HG02798 (cell line): ENCODE results near the gene FAM9B.
"Not testable (repeated sequence)": the region's sequence is repeated elsewhere in the genome, so short reads cannot be mapped to it uniquely, and the experiment has no call there.

Experiments
- ATAC-seq: cut with Tn5 transposase; IDR thresholded peaks from one replicate; pipeline ENCODE4 v1.9.1; 2021; ENCODE audit warnings: mild to moderate bottlenecking; ENCODE audit not compliant: unreplicated experiment, poor library complexity

FAM9B gene

DNA sequence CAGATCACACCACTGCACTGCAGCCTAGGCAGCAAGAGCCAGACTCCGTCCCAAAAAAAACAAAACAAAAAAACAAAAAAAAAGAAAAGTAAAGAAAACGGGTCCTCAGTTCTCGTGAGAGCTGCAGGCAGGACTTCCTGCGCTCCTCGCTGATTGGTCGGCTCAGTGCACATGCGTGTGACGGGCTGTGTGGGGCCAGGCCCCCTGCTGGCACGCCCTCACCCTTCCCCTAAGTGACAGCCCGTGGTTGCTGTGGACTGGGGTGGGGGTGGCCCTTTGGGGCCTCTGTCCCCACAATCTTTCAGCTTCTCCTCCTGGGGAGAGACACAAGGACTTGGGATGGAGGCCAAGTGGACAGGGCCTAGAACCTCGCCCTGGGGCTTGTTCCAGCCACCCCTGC is at the start of gene FAM9B:
Gene FAM9B (minus strand): TSS at position 139 of the 400 bp plus-strand sequence. CDS start 1,141 bp downstream, outside the sequence.
- no peak for ATAC-seq

DNA sequence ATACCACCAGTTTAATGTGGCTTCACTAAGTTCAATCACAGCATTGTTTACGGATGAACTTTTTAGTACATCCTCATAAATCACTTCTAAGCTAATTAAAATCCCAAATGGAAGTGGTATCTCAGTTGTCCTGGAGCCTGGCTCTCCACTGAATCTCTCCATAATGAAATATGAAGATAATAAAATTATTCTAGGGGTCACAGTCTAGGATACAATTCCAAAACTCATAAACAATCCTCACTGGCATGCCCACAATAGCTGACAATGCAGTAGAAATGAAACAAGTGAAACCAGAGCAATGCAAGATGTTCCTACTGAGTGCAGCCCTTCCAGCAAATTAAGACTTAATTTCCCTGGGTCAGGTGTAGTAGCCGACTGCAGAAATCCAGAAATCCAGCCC is 47.3 kb upstream of the FAM9B start:
- no peak for ATAC-seq

DNA sequence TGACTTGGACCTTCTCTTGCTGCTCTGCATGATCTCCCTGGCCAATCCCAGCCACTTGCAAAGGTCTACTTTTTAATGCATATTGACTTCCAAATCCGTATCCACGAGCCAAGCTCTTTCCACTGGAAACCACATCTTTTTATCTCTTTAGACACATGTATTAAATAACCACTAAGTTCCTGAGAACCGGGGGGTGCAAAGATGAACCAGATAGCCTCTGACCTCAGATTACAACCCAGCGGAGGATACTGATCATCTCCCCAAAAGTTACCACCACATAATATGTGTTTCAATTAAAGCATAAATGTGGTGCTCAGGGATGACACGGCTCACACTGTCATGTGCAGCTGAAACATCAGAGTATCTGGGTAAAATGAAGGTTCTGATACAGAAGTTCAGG is 40.4 kb upstream of the FAM9B start:
- ATAC-seq, result no peak

DNA sequence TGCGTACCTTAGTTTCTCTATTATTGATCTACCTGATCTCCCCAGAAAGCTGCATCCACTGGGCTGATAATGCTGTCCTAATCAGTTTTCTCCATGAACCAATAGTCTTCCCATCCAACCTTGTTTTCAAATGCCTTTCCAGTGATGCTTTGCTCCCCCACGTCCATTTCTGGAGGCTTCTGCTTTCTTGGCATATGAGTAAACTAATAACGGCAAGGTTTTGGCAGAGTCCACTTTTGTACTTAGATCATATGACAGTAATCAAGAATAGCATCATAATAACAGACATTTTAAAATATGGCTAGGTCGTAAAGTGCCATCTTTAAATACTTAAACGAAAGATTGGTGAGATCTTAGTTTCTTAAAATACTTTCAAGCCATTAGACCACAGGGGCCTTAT is 38.4 kb upstream of the FAM9B start:
- ATAC-seq, result no peak

DNA sequence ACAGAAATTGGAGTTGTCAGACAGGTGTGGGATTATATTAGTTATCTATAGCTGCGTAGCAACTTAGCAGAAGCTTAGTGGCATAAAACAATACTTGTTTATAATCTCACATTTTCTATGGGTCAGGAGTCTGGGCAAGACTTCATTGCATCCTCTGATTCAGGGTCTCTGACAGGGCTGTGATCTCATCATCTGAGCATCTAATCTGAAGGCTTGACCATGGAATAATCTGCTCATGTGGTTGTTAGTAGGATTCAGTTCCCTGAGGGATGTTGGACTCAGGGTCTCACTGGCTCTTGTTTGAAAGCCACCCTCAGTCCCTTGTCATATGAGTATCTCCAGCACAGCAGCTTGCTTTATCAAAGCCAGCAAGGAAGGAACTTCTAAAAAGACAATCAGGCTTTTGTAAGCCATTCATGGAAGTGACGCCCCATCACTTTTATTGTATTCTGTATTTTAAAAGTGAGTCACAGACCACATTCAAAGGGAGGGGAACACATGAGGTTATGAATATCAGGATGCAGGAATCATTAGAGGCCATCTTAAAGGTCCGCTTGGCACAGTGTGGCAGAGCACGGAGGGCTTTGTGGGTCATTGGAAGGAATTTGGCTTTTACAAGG is 37.2 kb upstream of the FAM9B start:
- no peak for ATAC-seq

DNA sequence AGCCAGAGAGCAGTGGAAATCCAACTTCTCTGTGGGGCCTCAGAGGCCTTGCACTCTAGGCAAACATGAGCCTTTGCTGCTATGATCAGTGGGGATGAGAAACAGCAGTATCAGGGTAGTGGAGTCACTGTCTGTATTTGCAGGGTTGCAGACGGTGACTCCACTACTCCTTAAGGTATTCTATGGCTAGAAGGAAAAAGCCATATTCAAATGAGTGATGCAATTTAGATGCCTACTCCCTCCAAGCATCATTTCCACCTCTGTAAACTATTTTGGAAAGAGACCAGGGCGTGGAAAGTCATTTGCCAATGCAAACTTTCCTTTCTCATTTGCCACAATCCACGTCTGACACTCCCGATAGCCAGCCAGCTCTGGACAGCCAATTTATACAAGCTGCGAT is 35.6 kb upstream of the FAM9B start:
- ATAC-seq, result no peak

DNA sequence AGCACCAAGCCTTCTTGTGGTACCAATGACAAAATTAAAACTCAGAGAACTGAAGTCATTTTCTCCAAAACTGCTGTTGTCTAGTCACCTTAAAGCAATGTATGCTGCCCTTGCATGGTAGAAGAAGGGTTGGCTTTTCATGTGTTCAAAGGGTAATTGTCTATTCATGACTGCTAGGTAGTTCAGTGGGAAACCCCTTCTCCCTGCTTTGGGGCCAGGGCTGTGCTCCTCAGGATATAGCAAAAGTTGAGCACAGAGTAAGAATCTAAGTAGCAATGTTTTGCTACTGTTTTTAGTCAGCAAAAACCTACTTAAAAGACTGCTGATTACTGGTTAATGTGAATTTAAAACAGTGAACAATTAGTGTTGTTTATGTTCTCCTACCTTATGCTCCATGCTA is 30.8 kb upstream of the FAM9B start:
- ATAC-seq, result no peak

DNA sequence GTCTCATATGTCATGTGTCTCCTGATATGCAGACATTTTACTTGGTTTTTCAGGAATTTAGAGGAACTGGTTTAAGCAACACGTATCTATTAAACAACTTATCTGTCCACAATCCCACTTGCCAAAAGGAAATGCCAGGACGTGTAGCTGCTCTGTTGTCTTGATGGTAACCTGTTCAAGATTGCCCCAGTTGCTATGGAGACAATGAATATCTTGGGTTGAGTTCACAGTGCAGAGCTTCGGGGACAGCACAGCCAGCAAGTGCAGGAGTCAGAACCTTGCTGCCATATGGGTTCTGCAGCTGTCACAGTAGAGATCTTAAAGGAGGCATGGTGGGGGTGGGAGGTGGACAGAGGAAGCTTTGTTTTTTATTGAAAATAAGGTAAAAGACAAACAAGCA is 28.7 kb upstream of the FAM9B start:
- no peak for ATAC-seq

DNA sequence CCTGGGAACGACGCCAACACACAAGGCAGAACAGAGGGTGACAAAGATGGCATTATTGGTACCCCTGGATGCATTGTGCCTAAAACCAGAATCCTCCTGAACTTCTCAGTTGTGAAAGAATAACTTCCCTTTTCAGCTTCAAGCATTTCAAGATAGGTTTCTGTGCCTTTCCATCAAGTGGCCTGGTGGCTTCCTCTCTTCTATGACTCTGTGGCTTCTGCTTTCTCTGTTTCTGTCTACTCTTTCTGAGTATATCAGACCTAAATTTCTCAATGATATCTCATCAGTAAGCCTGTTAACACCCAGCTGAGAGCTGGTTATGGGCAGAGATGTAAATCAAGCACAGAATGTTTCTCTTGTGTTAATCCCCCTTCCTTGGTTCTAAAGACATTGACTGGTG is 21.4 kb upstream of the FAM9B start:
- no peak for ATAC-seq

DNA sequence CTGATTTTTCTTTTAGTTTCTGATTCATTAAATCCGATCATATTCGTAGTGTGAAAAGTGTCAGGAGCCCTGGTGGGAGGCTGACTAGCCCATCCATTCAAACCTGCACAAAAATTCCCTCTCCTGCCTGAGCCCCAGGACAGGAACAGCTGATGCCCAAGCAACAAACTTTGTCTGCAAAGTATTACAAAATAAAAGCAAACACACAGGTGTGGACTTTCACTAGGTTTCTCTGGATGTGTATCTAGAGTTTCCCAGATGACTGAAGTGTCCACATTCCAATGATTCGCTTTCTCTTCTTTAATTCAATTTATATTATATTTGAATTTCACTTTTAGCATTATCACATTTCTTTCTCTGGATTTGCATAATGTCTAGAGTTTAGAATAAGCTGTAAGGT is 18.2 kb upstream of the FAM9B start:
- ATAC-seq, result no peak

DNA sequence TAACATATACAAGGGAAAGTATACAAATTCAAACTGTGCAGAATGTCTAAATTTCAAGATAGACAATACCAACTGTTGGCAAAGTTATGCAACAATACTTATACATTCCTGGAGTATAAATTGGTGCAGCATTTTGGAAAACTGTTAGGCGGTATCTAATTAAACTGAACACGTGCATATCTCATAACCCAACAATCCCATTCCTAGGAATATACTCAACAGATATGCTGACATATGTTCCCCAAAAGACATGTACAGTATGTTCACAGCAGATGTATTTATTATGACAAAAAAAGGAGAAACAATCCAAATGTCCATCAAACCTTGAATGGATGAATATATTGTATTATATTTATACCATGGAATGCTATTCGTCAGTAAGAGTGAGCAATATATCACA is 16.4 kb upstream of the FAM9B start:
- no peak for ATAC-seq

DNA sequence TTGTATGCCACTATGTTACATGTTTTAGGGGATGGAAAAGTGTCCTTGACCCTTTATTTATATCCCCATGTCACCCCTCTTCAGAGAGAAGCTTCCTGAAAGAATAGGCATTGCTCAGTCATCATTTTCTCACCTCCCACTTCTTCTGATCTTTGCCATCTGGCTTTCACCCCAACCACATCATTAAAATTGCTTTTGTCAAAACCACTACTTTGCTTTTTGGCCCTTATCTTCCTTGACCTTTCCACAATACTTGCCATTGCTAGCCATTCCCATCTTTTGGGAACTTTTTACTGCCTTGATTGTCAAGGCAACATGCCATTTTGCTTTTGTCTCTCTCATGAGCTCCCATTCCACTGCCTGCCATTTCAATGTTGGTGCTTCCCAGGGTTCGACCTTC is 14.9 kb upstream of the FAM9B start:
- no peak for ATAC-seq

DNA sequence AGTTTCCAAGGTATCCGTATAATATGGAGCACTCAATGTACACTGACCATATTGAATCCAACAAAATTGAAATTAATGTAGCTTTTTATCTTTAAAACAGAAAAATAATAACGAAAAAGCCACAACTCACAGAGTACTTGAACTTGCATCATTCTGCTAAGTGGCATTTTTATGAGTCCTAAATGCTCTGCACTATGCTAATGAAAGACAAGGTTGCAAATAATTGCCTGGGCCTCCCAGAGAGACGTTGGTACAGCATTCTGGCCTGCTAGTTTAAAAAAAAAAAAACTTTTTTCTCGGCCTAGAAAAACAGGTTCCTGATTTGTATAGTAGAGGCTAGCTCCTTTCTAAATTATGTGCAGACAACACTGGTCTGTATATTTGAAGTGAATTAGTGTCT is 4.3 kb upstream of the FAM9B start:
- ATAC-seq, result no peak

DNA sequence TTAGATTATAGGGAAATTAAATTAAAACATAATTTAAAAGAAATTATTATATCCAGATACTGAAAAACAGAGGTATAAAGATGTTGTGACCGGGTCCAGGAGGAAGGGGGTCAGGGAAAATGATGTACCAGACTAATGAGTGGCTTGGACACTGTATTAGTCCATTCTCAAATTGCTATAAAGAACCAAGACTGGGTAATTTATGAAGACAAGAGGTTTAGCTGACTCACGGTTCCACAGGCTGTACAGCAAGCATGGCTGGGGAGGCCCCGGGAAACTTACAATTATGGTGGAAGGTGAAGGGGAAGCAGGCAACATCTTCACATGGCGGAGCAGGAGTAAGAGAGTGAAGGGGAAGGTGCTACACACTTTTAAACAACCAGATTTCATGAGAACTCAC is 3.4 kb upstream of the FAM9B start:
- no peak for ATAC-seq

DNA sequence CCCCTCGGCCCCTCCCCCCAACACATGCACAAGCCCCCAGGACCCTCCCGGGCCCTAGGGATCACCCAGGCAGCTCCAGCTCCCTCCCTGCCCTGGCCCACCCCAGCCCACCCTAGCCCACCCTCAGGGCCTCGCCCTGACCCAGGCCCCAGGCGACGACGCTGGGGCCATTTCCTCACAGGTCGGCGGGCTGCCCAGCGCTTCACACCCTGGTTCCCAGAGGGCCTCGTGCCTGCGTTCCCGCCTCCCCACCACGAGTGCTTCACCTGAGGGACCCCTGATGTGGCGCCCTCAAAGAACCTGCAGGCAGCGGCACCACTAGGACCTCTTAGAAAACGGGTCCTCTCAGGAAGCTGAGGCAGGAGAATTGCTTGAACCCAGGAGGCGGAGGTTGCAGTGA is 341 bp downstream of the FAM9B start:
- no peak for ATAC-seq

DNA sequence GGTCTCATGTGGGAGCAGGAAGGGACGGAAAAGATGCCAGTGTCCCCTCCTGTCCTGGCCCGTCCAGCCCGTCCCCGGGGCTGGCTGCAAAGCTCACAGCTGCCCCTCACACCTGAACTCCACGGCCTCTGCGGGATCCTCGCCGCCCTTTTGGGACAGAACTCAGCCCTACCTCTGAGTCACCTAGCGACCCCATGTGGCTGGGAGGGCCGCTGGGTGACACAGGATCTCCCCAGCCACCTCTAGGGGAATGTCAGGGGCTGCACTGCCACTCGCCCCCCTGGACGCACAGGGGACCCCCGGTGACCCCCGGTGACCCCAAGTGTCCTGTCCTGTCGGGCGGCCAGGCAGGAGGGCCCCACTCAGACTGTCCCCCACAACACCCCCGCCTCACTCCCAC is 748 bp downstream of the FAM9B start:
- ATAC-seq, result no peak

DNA sequence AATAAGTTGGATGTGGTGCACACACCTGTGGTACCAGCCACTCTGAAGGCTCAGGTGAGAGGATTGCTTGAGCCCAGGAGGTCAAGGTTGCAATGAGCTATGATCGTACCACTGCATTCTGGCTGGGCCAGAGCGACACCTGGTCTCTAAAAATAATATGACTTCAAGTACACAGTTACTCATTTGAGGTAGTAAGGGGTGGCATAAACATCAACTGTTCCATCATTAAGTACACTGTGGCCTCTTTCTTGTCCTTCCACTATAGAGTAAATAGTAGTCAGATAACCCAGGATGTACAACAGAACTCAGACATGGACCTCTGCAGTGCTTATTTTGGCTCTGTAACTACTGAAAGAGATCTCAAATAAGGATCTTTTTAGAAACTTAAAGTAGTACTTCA is 10.6 kb downstream of the FAM9B start:
- no peak for ATAC-seq

DNA sequence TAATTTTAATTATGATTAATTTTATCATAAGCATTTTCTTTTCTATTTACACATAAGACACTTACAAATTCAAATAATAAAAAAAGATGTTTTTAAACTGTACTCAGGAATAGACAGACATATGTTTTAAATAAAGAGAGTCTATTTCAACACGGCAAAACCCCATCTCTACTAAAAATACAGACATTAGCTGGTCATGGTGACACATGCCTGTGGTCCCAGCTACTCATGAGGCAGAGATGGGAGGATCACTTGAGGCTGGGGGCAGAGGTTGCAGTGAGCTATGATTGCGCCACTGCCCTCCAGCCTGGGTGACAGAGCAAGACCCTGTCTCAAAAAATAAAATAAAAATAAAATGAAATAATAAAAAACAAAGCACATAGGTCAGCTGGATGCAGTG is 14.8 kb downstream of the FAM9B start:
- ATAC-seq, result no peak

DNA sequence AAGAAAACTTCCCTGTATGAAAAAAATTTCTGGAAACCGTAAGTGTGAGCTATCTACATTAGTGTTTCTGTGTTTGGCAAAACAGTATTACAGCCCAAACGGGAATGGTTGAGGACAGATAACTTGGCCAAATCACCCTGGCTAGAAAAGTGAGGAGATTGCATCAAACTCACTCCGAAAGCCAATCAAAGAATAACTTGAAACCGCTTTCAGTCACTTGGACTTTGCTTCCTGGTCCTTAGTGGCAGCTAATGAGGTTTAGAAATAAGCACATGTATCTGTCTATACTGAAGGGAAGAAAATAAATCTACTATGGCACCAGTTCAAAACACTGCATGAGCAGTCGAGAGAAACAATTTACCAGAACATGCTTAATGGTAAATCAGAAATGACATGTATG is 15.6 kb downstream of the FAM9B start:
- not testable (repeated sequence) for ATAC-seq

DNA sequence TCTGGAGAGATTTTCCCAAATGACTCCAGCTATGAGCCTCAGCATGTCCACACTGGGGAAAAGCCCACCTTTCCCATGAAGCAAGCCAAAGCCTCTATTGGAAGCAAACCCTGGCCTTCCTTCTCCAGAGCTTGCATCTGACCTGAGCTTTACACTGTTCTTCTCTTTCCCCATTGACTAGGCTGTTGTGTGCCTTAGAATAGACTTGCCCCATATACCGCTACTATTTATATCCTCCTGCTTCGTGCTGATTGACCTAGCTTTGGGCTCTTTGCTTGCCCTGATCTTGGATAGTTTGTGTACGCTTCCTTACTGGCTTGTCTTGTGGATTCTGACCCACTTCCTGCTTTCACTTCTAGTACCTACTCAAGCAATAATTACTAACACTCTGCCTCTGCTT is 30.9 kb downstream of the FAM9B start:
- ATAC-seq, result no peak

DNA sequence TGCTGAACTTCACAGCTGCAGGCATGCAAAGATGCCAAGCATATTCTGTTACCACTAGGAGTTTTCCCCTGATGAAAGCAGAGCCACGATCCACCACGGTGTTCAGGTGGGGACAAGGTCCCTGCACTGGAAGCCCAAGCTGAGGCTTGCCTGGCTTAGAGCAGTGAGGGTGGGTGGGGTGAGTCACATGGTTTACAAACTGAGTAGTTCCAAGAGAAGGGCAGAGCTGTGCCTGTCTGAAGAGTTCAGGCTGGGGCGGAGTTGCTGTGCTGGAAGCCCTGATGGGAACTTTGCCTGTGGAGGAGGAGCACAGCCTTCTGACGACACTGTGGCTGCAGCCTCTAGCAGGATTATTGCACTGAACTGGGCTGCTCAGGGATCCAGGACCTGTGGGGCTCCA is 45.5 kb downstream of the FAM9B start:
- ATAC-seq, result no peak

DNA sequence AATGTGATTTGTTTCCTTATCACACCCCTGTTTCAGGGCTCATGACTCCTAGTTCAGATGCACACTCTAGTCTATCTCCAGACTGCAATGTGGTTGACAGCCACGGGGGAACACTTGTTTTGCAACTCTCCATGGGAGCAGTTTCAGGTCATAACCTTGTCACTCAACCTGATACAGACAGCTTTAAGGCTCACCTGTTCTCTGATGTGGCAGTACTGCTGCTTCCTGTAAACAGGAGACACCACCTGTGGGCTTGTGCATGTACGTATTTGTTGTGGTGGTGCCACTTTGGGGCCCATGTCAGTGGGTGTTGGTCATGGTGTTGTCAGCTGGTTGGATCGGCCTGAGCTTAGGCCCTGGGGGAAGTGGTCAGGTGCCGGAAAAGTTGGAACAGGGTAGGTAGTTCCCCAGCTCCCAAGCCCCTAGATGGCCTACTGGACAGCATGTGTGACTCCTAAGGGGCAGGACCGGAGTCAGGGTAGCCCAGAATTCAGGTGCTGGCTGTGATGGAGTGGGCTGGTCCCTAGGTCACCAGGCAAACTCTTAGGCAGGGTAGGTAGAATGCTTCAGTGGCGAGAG is 46.2 kb downstream of the FAM9B start:
- no peak for ATAC-seq

DNA sequence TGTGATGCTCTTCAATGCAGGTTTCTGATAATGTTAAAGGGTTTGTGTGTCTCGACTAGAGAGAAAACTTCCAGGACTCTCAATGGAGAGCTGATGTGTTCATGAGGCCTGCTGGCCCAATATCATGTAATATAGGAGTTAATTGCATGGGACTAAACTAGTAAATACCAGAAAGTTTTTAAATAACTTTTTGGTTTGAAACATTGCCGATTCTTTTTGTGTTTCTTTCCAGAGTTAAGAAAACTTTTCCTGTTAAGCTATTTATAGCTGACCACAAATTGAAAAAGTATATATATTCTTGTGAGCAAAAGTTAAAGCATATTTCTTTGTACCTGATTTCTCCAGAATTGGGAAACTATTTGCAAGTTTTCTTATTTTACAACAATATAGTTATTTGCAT is 49.7 kb downstream of the FAM9B start:
- no peak for ATAC-seq
